Astrocyte (in vitro differentiated cells and primary cell): ENCODE measurements around the gene AIFM3. TPM values are rescaled to one million over a fixed set of nuclear protein-coding genes. Genes with fewer than 3 reads are reported as not detected.

Experiments used
- DNase-seq: peaks from one replicate; pipeline ENCODE4 v3.0.0-alpha.2; 2010; ENCODE audit warnings: low read depth
- FAIRE-seq: peaks from 2 replicates; lab custom pipeline; 2011; peaks lifted over from hg19 to GRCh38; lab: Jason Lieb, UNC
- H2AFZ ChIP-seq: 2 replicates; pipeline ENCODE4 v1.6.0; 2012; ENCODE audit warnings: low read depth, low read length, inconsistent platforms
- H3K27ac ChIP-seq: 2 replicates; pipeline ENCODE4 v1.5.1; 2011; ENCODE audit warnings: low read depth, low read length, inconsistent platforms
- H3K27me3 ChIP-seq: 2 replicates; pipeline ENCODE4 v1.6.0; 2011; ENCODE audit warnings: low read length, inconsistent platforms; ENCODE audit not compliant: insufficient read depth
- H3K36me3 ChIP-seq: 2 replicates; pipeline ENCODE4 v1.5.1; 2011; ENCODE audit warnings: low read length, inconsistent platforms; ENCODE audit not compliant: insufficient read depth
- H3K4me1 ChIP-seq: 2 replicates; pipeline ENCODE4 v1.5.1; 2011; ENCODE audit warnings: low read length, inconsistent platforms; ENCODE audit not compliant: insufficient read depth
- H3K4me2 ChIP-seq: 2 replicates; pipeline ENCODE4 v1.6.0; 2012; ENCODE audit warnings: low read length, inconsistent platforms
- H3K4me3 ChIP-seq: 2 replicates; pipeline ENCODE4 v1.5.1; 2011; ENCODE audit warnings: low read depth, mild to moderate bottlenecking, low read length, inconsistent platforms; ENCODE audit not compliant: insufficient read depth
- H3K79me2 ChIP-seq: 2 replicates; pipeline ENCODE4 v1.6.0; 2012; ENCODE audit warnings: mild to moderate bottlenecking, low read length, inconsistent platforms; ENCODE audit not compliant: insufficient read depth
- H3K9ac ChIP-seq: 2 replicates; pipeline ENCODE4 v1.6.0; 2012; ENCODE audit warnings: mild to moderate bottlenecking, low read length, inconsistent platforms
- H3K9me3 ChIP-seq: 2 replicates; pipeline ENCODE4 v1.5.1; 2012; ENCODE audit warnings: low read depth, mild to moderate bottlenecking, low read length, inconsistent platforms; ENCODE audit not compliant: insufficient read depth
- H4K20me1 ChIP-seq: 2 replicates; pipeline ENCODE4 v1.6.0; 2012; ENCODE audit warnings: low read length, inconsistent platforms; ENCODE audit not compliant: insufficient read depth
- H3K27ac Mint-ChIP-seq: one replicate; pipeline ENCODE4 v1.8.0; 2021; ENCODE audit warnings: mild to moderate bottlenecking, mixed read lengths; ENCODE audit not compliant: unreplicated experiment
- H3K27me3 Mint-ChIP-seq: one replicate; pipeline ENCODE4 v1.8.0; 2021; ENCODE audit warnings: low read depth, mixed read lengths; ENCODE audit not compliant: unreplicated experiment
- H3K36me3 Mint-ChIP-seq: one replicate; pipeline ENCODE4 v1.8.0; 2021; ENCODE audit warnings: low read depth, mixed read lengths; ENCODE audit not compliant: unreplicated experiment
- H3K4me1 Mint-ChIP-seq: one replicate; pipeline ENCODE4 v1.8.0; 2021; ENCODE audit warnings: low read depth, mixed read lengths; ENCODE audit not compliant: unreplicated experiment
- H3K4me3 Mint-ChIP-seq: one replicate; pipeline ENCODE4 v1.8.0; 2021; ENCODE audit warnings: mild to moderate bottlenecking, moderate library complexity, mixed read lengths; ENCODE audit not compliant: unreplicated experiment
- H3K9me3 Mint-ChIP-seq: one replicate; pipeline ENCODE4 v1.8.0; 2021; ENCODE audit warnings: mild to moderate bottlenecking, mixed read lengths; ENCODE audit not compliant: unreplicated experiment
- CTCF ChIP-seq: IDR thresholded peaks from 2 replicates; pipeline ENCODE4 v1.5.1; 2011; ENCODE audit warnings: low read depth, mild to moderate bottlenecking, inconsistent platforms, low read length, moderate library complexity; ENCODE audit not compliant: insufficient read depth
- EZH2 ChIP-seq: IDR thresholded peaks from 2 replicates; pipeline ENCODE4 v1.6.1; 2012; ENCODE audit warnings: mild to moderate bottlenecking, low read length, inconsistent platforms; ENCODE audit not compliant: insufficient read depth
- total RNA-seq: library from RNA; stranded (reverse); gene quantifications from 2 replicates; pipeline ENCODE4 v1.2.1, GENCODE V29; 2021

The AIFM3 gene
- total RNA-seq, 1 donor from 2014 or later: 0.48 TPM

DNA sequence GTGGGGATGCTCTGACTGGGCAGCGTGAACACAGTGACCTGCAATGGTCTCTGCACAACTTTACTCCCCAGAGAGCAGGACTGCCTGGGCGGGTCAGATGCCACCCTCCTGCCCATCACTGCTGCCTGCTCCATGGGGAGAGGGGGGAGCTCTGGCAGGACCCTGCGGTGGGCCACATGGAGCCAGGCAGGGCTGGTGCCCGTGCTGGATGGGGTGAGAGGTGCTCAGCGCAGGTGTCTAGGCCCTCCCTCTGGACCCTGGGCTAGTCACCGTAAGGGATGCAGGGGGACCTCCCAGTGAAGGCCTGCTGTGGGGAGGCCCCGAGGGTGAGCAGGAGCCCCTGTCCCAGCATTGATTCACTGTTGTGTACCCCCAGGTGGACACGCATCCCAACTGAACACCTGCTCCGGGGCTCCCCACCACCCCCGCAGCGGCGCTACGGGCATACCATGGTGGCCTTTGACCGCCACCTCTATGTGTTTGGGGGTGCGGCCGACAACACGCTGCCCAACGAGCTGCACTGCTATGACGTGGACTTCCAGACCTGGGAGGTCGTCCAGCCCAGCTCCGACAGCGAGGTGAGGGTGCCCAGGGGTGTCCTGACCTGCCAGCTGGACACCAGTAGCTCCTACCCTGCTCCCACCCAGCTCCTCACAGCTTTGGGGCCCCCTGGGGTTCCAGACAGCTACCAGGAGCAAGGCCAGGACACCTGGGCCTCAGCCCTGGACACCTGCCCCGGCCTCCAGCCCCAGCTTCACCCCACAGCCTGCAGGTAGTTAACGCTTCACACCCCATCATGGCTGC is 24.4 kb downstream of the AIFM3 start:
- TF ChIP-seq CTCF: no peak
- no peak for TF ChIP-seq EZH2
- H3K9me3 Mint-ChIP-seq: no peaks in the 10 kb centered on the region
- H3K4me3 Mint-ChIP-seq: no peak overlapping the region
- FAIRE-seq (no peak), DNase-seq (no peak)
- Histone ChIP-seq H3K4me2 (no peak overlapping the region), H3K4me3 (no peak overlapping the region), H3K27me3 (no peaks in the 10 kb centered on the region), H3K4me1 (peaks cover 6% of the 10 kb centered on the region), H3K36me3 (no peaks in the 10 kb centered on the region), H3K79me2 (no peaks in the 10 kb centered on the region), H3K27ac (no peak overlapping the region), H4K20me1 (peaks cover 14% of the 10 kb centered on the region), H3K9me3 (no peaks in the 10 kb centered on the region), H3K9ac (no peak overlapping the region), H2AFZ (no peak overlapping the region)
- no peak overlapping the region for H3K27ac Mint-ChIP-seq
- peaks cover 12% of the 10 kb centered on the region for H3K36me3 Mint-ChIP-seq
- H3K4me1 Mint-ChIP-seq: no peaks in the 10 kb centered on the region
- no peaks in the 10 kb centered on the region for H3K27me3 Mint-ChIP-seq

DNA sequence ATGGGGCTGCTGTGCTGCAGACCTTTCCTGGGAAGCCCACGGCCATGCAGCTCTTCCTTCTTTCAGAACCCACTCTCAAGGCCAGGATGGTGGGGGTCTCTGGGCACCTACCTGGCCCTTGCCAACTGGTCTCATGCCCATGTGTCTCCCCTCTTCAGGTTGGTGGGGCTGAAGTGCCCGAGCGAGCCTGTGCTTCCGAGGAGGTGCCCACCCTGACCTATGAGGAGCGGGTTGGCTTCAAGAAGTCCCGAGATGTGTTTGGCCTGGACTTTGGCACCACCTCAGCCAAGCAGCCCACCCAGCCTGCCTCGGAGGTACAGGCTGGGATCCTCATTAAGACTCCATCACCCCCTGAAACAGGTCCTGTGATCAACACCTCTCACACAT is 25.0 kb downstream of the AIFM3 start:
- no peaks in the 10 kb centered on the region for H3K79me2 ChIP-seq
- no peak overlapping the region for H3K4me2 ChIP-seq
- H3K4me1 Mint-ChIP-seq: no peaks in the 10 kb centered on the region
- H3K36me3 ChIP-seq: no peaks in the 10 kb centered on the region
- no peak overlapping the region for H3K27ac Mint-ChIP-seq
- H4K20me1 ChIP-seq: peaks cover 14% of the 10 kb centered on the region
- no peak overlapping the region for H3K9ac ChIP-seq
- peaks cover 6% of the 10 kb centered on the region for H3K4me1 ChIP-seq
- TF ChIP-seq EZH2 (no peak), CTCF (no peak)
- no peaks in the 10 kb centered on the region for H3K27me3 ChIP-seq
- no peak overlapping the region for H3K4me3 Mint-ChIP-seq
- no peaks in the 10 kb centered on the region for H3K9me3 Mint-ChIP-seq
- no peak overlapping the region for H3K4me3 ChIP-seq
- no peaks in the 10 kb centered on the region for H3K9me3 ChIP-seq
- H3K27ac ChIP-seq: no peak overlapping the region
- peaks cover 12% of the 10 kb centered on the region for H3K36me3 Mint-ChIP-seq
- no peaks in the 10 kb centered on the region for H3K27me3 Mint-ChIP-seq
- DNase-seq: no peak
- no peak for FAIRE-seq
- H2AFZ ChIP-seq: no peak overlapping the region
